HG03469 (cell line): ENCODE data around the gene LBHD2.

Source experiments
- ATAC-seq: cut with Tn5 transposase; IDR thresholded peaks from one replicate; pipeline ENCODE4 v1.9.1; 2021; ENCODE audit warnings: mild to moderate bottlenecking, moderate library complexity, moderate number of reproducible peaks; ENCODE audit not compliant: unreplicated experiment

The LBHD2 gene

GRCh38 chr14:103067231-103067954 is 16.6 kb upstream of the LBHD2 start:
- ATAC-seq, result no peak

- ATAC-seq, result no peak
Observed at GRCh38 chr14:103068351-103069073, 15.5 kb upstream of the LBHD2 start.

GRCh38 chr14:103070263-103070885 is 13.6 kb upstream of the LBHD2 start:
- no peak for ATAC-seq

- ATAC-seq, result no peak
Observed at GRCh38 chr14:103070971-103071542, 13.0 kb upstream of the LBHD2 start.

- ATAC-seq, result no peak
Observed at GRCh38 chr14:103071544-103072251, 12.3 kb upstream of the LBHD2 start.

GRCh38 chr14:103072595-103073366 is 11.2 kb upstream of the LBHD2 start:
- ATAC-seq, result no peak

- ATAC-seq, result no peak
Observed at GRCh38 chr14:103073367-103073875, 10.6 kb upstream of the LBHD2 start.

GRCh38 chr14:103073876-103074728 is 9.9 kb upstream of the LBHD2 start:
- no peak for ATAC-seq

- ATAC-seq, result no peak
Observed at GRCh38 chr14:103074729-103075367, 9.2 kb upstream of the LBHD2 start.

- no peak for ATAC-seq
Observed at GRCh38 chr14:103078420-103078749, 5.6 kb upstream of the LBHD2 start.

GRCh38 chr14:103078860-103079587 is 5.0 kb upstream of the LBHD2 start:
- no peak for ATAC-seq

GRCh38 chr14:103081951-103082350 is 2.1 kb upstream of the LBHD2 start:
- ATAC-seq, result no peak

- no peak for ATAC-seq
Observed at GRCh38 chr14:103085106-103086091, 1.4 kb downstream of the LBHD2 start.

GRCh38 chr14:103086771-103087342 is 2.8 kb downstream of the LBHD2 start:
- ATAC-seq, result no peak

GRCh38 chr14:103087343-103087835 is 3.4 kb downstream of the LBHD2 start:
- no peak for ATAC-seq

GRCh38 chr14:103088921-103089320 is 4.9 kb downstream of the LBHD2 start:
- no peak for ATAC-seq
